ENCODE data around the gene SNHG17.
"Not testable (repeated sequence)": the region's sequence is repeated elsewhere in the genome, so short reads cannot be mapped to it uniquely, and the experiment has no call there.

The SNHG17 gene

DNA sequence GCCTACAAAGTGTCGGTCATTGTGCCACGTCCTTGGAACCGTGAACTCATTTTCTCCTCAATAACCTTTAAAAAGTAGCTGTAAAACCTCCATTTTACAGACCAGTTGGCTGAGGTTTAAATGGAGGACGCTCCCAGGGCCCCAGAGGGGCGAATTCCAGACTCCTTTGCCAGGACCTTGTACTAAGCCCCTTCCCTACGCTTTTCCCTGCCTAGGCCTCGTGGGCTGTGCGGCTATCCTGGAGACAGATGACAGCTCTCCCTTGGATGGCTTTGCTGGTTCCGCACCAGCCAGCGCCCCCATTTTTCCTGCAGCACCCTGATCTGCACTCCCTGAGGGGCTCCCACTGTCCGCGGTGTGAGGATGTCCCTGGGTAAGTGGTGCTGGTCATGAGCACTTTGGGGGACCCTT is 12.1 kb upstream of the SNHG17 start:
- DNase-seq, result no peak

DNA sequence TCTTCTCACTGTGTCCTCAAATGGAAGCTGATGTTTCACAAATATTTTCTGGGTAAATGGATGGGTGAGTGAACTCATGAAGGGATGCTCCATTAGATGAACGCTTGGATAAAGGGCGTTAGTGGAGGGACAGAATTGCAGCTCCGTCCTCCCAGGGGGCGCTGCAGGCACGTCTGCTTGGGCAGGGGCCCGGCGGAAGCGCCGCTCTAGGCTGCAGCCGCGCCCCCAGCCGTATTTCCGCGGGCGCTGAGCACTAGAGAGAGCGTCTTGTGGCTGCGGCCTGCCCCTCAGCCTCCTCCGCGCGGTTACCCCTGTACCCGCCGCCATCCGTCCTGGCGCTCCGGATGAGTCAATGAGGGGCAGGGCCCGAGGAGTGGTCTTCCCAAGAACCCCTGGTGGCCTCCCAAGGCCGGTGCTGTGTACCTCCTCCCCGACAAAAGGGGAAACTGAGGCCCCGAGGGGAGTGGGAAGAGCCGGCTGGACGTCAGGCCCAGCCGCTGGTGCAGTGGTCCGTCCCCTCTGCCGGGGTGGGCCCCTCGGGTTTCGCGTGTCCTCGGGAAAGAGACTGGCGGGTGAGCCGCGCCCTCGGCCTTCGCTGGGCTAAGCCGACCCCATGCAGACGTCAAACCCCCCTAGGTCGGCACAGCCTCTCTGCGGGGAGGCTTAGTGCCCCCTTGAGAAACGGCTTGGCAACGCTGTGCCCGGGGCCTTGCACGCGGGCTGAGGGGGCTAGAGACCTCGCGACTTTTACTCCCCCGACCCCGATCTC is 11.5 kb upstream of the SNHG17 start:
- DNase-seq, result peak; percentile 87

DNA sequence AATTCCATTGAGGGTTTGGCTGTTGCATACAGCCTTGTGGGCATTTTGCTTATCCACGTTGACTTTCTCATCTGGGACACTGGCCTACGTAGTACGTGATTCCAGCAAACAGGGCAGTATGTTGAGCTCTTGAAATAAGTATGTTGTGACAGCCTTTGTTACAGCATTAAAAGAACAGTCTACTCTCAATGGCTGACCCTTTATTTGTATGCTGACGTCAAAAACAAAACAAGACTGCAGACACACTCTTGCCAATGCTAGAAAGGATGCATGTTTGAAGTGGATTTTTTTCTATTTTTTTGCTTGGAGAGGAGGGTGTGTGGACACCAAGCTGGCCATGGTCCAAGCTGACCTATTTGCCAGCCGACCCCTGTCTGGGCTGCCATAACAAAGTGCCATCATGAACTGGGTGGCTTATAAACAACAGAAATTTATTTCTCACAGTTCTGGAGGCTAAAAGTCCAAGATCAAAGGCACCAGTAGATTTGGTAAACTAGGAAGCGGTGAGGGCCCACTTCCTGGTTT is 10.8 kb upstream of the SNHG17 start:
- DNase-seq, result no peak

DNA sequence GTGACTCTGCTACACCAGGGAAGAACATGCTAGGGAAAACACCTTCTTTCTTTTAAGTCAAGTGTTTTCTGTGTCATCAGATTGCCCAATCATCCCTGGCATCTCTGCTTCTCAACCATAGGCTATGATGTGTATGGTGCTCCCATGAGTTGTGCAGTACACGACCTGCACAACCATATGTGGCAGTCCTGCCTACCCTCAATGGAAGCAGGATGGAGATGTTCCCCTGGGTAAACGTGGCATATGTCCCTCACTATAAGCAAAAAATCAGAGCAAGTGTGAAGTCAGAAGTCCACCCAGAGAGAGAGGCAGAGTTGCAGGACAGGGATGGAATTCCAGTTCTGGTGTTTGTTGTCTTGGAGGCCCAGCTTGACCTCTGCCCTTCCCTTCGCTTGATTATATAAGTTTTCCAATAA is 10.3 kb upstream of the SNHG17 start:
- DNase-seq, result no peak

DNA sequence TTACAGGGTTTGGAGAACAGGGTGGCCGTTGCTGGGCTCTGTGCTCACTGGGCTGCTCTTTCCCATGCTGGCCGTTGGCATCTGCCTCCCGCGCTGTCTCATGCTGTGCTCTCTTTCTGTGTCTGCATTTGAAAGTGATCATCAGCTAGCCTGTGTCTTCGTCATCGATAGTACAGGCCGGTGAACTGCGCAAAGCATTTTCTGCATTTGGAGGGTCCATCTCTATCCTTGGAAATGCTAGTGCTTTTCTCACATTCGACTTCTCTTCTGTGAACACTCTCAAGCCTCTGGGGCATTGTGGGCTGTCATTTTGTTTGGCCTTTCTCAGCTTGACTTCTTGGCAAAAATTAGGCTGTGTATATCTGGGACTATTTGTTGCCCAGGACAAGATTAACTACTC is 6.8 kb upstream of the SNHG17 start:
- DNase-seq, result no peak

DNA sequence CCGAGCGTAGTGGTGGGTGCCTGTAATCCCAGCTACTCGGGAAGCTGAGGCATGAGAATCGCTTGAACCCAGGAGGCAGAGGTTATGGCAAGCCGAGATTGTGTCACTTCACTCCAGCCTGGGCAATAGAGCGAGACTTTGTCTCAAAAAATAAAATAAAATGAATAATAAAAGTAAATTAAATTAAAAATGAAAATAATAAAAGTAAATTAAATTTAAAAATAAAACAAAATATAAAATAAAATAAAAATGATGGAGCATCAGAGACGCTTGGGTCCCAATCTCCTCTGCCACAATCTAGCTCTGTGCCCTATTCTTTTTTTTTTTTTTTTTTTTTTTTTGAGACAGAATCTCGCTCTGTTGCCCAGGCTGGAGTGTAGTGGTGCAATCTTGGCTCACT is 6.0 kb upstream of the SNHG17 start:
- DNase-seq, result not testable (repeated sequence)

DNA sequence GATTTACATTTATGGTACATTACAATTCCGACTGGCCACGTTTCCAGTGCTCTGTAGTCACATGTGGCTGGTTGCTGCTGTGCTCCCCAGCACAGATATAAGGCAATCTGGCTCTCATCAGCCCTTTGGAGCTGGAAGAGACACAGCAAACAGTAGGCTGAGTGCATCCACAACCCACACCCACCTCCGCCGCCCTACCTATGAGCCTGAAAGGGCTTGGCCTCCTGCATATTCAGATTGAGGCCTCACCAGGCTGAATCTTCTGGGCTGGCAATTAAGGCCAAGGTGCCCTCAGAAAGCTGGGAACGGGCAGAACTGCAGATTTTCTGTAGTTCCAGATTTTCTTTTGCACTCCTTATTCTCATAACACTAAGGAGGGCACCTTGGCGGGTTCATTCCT is 2.7 kb upstream of the SNHG17 start:
- DNase-seq, result no peak

DNA sequence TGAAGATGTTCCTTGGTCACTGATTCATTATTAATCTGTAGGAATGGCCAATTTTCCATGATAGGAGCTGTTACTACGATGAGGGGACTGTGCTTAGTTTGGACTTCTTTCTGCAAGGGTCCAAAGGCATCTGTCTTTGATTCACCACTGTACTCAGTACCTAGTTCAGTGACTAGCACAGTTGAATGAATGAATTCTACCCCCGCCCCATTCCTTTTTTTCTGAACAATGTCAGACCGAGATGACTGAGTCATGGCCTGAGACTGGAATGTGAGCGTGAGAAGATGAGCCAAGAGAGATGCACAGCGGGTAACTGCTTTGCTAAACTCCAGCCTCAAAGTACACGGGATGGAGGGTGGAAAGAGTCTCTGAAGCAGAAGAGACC is 419 bp upstream of the SNHG17 start:
- DNase-seq, result no peak

DNA sequence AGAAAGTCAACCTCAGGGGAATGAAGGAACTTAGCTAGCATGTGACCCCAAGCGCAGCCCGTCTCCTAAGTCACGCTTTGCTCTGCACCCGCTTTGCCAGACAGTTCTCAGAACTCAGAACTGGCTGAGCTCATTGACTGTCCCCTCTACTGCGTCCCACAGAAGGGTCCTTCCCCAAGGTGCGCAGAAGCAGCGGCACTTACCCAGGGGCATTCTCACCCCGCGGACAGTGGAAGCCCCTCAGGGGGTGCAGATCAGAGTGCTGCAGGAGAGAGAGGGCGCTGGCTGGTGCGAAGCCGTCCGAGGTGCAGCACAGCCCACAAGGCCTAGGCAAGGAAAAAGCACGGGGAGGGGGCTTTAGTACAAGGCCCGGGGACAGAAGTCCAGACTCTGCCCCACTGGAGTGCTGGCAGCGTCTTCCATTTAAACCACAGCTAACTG is 807 bp downstream of the SNHG17 start:
- no peak for DNase-seq

DNA sequence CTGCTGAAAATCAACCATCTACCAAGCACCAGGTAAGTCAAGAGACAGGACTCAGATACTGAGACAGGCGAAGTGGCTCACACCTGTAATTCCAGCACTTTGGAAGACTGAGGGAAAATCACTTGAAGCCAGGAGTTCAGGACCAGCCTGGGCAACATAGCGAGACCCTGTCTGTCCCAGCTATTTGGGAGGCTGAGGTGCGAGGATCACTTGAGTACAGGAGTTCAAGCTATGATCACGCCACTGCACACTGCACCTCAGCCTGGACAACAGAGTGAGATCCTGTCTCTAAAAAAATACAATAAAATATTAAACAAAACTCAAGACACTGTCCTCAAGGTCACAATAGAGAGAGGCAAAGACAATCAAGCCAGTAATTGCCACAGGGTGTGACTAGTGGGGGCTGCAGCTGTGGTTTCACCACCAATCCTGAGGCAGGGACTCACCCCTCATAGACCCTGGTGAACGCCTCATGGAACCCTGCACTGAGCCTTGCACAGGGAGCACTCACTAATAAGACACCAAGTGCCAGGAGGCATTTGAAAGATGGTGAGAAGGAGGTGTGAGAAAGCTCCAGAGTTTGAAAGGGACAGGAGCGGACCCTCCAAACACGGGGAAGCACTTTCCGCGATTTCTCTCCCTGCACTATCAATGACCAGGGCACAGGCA is 1.7 kb downstream of the SNHG17 start:
- no peak for DNase-seq

DNA sequence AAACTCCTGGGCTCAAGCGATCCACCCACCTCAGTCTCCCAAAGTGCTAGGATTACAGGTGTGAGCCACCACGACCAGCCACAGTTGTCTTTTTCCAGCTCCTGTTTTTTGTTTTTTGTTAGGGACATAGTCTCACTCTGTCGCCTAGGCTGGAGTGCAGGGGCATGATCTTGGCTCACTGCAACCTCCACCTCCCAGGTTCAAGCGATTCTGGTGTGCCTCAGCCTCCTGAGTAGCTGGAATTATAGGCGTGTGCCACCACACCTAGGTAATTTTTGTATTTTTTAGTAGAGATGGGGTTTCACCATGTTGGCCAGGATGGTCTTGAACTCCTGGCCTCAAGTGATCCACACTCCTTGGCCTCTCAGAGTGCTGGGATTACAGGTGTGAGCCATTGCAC is 2.3 kb downstream of the SNHG17 start:
- DNase-seq, result not testable (repeated sequence)

DNA sequence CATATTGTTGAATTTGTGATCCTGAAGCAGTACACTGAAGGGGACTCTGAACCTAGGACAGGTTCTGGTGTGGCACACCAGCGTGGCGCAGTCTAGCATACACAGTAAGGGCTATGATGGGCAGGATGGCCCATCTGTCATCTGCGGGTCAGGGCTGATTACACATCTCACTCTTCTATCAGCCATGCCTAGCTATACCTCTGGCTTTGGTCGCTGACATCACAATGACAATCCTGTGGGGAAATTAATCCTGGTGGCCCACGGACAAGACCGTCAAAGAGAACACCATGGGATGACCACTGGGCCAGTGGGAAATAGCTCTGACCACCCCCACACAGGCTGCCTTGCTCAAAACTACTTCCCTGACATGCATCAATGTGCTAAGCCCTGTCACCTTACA is 2.8 kb downstream of the SNHG17 start:
- no peak for DNase-seq

DNA sequence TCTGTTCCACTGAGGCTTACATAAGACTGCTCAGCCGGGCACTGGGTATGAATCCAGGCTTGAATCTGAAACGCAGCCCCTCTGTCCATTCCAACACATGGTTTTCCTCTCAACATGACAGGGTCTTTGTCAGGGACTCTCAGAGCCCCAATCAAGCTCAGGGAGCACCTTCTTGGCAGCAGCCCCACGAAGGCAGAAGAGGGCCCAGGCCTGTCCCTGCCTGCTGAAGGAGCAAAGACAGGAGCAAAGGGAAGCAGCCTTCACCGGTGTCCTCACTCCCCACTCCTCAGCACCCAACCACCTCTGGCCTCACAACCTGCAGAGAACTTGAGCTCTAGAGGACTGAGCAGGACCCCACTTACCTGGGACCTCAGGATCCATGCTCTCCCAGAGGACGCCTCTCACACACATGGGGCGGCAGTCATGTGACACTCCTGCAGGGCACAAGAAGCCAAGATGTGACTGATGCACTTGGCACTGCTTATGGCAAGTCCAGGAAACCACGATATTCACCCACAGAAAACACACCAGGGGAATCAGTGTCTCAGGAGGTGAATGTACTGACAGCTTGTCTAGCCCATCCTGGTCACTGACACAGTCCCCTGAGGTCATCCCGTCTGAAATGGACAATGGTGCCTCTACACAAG is 4.3 kb downstream of the SNHG17 start:
- DNase-seq, result no peak

DNA sequence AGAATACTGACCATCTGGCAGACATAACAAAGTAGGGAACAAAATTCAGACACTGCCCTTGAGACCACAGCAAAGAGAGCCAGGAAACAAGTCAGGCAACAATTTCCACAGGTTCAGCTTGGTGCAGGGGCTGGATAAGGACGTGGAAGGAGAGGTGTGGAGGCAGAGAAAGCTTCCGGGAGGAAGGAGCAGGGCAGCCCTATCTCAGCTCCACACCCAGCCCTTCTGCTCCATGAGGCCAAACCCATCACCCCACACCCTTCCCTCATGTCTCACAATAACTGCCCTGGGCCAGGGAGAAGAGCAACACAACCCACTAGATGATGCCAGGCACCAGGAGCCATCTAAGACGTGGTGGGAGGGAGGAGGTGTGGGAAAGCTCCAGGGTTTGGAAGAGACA is 5.8 kb downstream of the SNHG17 start:
- DNase-seq, result no peak

DNA sequence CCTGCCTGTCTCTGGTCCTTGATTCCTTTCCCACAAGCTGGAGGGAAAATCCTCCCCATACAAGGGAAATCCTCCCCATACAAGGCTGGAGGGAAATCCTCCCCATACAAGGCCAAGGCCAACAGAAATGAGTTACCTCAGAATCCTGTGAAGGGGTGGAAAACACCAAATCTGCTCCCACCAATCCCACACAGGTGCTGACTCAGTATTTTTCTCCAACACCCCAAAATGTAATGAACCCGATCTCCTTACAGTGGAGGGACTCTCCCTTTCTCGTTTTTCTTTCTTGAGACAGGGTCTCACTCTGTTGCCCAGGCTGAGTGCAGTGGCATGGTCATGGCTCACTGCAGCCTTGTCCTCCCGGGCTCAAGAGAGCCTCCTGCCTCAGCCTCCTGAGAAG is 6.3 kb downstream of the SNHG17 start:
- DNase-seq, result no peak

DNA sequence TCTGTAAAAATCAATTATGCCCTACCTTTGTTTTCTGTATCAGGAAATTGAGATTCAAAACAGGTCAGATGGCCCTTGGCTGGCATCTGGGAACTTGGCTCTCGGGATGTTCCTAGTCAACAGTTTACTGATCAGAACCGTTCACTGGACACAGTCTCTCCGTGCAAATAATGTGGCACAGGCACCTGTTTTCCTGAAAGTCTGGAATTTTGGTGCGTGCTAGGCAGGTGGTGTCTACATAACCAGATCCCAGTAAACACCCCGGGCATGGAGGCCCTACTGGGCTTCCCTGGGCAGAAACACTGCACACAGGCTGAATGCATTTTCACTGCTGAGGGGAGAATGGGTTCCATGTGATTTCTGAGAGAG is 7.5 kb downstream of the SNHG17 start:
- DNase-seq, result no peak

DNA sequence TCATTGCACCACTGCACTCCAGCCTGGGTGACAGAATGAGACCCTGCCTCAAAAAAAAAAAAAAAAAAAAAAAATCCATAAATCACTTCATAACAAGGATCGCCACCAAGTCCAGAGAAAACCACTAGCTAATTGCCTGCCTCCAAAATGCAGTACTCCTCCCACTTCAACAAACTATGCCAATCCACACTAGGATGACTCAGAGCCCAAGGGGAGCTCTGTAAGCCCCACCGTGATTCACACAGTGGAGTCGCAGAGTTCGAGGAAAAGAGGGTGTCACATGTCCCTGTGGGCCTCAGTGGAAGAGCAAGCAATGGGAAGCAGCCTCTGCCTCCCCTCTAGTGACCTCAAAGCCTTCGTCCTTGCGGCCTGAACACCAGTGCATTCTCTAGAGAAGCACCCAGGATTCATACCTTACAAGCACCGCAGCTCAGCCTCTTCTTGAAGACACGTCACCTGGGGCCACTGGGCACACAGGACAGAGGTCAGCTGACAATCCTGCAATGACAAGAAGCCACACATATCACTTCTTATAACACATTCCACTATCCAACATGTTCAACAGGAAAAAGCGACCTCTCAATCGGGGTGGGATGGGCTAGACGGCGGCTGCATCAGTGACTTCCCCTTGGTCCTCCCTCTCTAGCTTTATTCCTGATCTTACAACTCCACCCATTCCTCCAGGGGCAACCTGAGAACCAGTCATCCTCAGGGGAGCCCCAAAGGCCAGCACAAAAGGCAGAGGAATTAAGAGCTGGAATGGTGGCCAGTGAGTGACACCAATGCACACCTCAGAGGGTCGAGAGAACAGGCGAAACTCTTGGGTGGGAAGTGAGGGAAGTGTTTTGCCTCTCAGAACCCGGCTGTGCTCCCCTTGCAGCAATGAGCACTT is 8.9 kb downstream of the SNHG17 start:
- DNase-seq, result no peak

DNA sequence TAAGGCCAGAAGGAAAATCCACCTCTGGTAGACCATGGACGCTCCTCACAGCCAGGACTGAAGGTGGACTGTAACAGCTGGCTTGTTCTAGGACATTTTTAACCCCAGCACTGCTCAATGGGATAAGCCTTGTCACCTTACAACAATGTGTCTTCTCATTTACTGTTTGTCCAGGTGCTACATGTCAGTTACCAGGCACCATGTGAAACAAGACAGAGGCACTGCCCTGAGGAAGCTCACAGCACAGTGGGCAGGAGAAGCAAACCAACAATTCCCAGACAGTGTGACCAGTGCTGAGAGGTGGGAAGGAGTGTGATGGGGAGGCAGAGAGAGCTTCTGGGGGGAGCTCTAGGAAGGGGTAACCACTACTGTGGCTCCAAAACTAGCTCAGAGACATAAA is 10.7 kb downstream of the SNHG17 start:
- DNase-seq, result no peak

DNA sequence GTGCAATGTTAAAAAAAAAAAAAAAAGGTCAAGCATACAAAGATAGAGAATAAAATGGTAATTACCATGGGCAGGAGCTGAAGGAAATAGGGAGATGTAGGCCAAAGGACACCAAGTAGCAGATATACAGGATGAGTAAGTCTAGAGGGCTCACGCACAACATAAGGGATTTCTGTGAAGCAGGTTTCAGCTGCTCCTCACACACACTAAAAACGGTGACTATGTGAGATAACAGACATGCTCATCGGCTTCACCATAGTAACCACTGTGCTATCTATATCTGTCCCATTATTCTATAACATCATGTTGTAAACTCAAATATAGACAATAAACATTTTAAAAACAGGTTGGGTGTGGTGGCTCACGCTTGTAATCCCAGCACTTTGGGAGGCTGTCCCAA is 11.6 kb downstream of the SNHG17 start:
- DNase-seq, result no peak

DNA sequence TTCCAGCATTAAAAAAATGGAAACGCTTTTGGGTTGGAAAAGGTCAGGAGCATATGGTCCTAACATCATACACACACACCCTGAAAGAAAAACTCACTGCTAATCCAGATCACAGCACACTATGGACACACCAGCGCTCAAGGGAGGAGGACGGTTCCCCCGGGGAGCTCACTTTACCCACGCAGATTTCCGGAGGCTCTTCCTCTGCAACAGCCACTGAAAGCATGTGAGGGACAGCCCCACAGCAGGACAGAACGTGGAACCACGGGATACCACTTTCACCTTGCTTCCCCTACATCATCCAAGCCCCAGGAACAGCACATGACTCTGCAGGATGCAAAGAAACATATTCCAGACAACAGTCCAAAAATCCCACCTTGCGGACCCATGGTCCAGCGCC is 13.2 kb downstream of the SNHG17 start:
- no peak for DNase-seq

DNA sequence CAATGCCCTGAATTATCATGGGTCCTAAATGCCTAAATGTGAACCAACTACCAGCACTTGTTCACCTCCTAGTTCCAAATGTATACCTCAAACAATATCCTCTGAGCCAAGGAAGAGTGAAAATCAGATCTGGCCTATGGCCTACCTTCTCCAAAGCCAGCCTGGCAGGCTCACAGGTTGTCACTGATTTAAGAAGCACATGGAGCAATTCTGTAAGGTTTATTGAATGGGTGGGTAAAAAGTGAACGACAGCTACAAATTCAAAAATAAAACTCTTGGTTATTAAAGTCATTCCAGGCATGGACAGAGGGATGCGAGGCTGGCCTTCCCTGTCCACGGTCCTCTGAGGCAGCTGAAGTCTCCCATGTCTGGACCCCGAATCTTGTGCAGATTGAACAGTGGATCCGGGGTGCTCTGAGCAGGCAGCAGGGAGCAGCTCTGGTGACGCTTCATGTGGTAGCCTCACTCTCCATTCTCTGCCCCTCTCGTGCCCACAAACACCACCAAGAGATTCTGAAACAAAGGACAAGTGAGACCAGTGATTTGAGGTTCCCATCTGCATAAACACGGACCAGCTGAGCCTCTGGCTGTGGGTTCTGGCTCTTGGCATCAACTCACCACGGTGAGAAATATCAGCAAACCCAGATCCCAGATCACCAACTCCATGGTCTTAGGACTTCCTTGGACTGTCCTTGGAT is 14.6 kb downstream of the SNHG17 start:
- no peak for DNase-seq

DNA sequence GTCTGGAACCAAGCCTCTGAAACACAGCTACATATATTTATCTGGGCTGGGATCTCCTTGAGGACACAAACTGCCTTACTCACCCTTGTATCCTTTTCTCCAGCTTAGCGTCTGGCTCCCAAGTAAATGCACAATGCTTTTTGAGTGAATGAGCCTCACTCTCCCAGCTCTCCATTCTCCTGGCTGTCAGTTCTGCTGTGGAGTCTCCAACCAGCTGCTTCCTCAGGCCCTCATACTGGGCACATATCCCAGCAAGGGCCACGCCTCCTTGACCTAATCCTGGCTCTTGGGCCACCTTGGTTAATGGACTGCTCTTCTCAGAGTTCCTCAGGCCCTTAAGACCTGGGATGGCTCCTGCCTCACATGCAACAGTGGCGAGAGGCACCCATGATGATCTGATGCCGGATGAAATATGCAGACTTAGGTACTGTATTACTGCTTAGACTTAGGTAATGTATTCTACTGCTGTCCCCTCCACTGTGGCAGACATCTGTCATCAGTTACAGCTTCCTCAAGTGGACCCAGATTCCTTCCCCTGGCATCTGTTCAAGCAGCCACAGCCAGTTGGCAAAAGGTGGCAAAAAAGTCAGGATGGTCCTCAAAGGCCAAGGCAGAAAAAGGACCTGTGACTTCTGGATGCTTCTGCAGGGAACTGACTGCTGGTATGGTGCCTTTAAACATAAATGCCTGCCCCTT is 16.5 kb downstream of the SNHG17 start:
- DNase-seq, result no peak
